ENCODE data around the gene DNM2.

DNA sequence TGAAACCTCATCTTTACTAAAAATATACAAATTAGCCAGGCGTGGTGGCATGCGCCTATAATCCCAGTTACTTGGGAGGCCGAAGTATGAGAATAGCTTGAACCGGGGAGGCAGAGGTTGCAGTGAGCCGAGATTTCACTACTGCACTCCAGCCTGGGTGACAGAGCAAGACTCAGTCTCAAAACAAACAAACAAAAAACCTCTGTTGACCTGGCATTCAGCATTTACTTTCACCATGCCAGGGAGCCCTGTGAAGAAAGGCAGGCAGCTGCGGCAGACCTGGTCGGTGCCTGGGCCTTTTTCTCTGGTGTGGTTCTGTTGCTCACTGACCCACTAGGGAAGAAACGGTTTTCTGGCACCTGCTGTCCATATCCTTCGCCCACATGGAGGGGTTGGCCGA lies 49.8 kb downstream of the DNM2 start:
- TF ChIP-seq EZH2 (IDR thresholded peaks at IDR 0.05) = no peak
- TF ChIP-seq POLR2AphosphoS5 (IDR thresholded peaks at IDR 0.05; ENCODE audit: borderline replicate concordance, low read depth, low read length) = no peak
